ENCODE data around the gene BRPF3.
A peak's percentile ranks its signal among the peaks of the same experiment; 100 is the strongest.

The BRPF3 gene

DNA sequence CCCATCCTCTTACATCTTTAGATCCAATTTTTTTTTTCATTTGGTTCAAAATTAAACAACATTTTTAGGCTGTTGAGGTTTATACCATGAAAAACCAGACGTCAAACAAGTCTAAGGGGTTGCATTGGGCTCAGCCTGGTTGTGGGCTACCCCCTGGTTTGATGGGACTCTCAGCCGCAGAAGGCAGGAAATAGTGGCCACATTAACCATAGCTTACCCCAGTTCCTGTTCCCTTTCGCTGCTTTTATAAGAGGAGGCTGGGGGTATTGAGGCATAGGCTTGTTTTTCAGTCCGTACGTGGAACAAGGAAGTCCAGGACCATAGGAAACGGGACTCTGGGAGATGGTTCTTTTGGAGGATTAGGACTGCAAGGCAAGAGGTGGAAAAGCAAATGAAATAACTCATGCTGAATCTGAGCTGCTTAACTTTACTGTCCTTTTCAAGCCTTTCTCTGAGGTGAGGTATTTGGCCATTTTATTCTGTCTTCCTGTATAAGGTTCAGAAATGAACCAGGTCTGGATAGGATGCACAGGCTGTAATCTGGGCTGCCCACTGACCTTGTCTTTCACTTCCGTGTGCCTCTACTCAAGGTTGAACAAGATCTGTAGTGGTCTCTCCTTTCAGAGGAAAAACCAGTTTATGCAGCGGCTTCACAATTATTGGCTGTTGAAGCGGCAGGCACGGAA is 7.7 kb downstream of the BRPF3 start:
- H3K4me3 ChIP-seq (replicated peaks in 1 of 2; ENCODE audit: low read depth in 2 of 2, low read length in 2 of 2): no peak overlapping the region
- TF ChIP-seq, protein P1, sequence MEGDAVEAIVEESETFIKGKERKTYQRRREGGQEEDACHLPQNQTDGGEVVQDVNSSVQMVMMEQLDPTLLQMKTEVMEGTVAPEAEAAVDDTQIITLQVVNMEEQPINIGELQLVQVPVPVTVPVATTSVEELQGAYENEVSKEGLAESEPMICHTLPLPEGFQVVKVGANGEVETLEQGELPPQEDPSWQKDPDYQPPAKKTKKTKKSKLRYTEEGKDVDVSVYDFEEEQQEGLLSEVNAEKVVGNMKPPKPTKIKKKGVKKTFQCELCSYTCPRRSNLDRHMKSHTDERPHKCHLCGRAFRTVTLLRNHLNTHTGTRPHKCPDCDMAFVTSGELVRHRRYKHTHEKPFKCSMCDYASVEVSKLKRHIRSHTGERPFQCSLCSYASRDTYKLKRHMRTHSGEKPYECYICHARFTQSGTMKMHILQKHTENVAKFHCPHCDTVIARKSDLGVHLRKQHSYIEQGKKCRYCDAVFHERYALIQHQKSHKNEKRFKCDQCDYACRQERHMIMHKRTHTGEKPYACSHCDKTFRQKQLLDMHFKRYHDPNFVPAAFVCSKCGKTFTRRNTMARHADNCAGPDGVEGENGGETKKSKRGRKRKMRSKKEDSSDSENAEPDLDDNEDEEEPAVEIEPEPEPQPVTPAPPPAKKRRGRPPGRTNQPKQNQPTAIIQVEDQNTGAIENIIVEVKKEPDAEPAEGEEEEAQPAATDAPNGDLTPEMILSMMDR (IDR thresholded peaks at IDR 0.05; ENCODE audit: low read depth, low read length): no peak
- no peak for DNase-seq (ENCODE audit: low read depth in 2 of 2)

DNA sequence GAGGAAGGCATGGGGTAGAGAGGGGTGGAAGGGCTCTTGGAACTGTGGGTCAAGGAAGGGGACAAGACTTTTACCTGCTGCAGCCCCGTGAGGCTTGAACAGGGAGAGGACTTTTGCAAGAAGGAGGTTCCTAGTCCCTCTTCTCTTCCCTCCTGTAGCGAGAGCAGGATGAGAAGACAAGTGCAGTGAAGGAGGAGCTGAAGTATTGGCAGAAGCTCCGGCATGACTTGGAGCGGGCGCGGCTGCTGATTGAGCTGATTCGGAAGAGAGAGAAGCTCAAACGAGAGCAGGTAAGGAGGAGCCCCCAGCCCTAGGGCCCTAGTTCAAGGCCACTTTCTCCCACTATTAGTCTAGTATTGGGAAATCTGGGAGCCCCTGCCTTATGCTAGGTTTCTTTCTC is 10.6 kb downstream of the BRPF3 start:
- DNase-seq (ENCODE audit: low read depth in 2 of 2): no peak
- TF ChIP-seq, protein P1 (IDR thresholded peaks at IDR 0.05; ENCODE audit: low read depth, low read length): no peak
- no peak overlapping the region for H3K4me3 ChIP-seq (replicated peaks in 1 of 2; ENCODE audit: low read depth in 2 of 2, low read length in 2 of 2)

DNA sequence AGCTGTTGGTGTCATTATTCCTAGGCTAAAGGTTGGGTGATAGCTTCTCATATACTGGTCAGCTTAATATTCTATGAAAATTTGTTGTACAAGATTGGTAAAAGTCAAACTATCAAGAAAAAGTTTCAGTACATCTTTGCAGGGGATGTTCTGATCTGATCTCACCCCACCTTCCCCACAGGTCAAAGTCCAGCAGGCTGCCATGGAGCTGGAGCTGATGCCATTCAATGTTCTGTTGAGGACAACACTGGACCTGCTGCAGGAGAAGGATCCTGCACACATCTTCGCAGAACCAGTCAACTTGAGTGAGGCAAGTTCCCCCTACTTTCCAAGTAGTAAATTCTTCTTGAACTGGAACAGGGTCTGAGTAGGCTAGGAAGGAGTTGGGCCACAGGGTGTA is 13.1 kb downstream of the BRPF3 start:
- DNase-seq (ENCODE audit: low read depth in 2 of 2): no peak
- TF ChIP-seq, protein P1 (IDR thresholded peaks at IDR 0.05; ENCODE audit: low read depth, low read length): no peak
- no peak overlapping the region for H3K4me3 ChIP-seq (replicated peaks in 1 of 2; ENCODE audit: low read depth in 2 of 2, low read length in 2 of 2)

DNA sequence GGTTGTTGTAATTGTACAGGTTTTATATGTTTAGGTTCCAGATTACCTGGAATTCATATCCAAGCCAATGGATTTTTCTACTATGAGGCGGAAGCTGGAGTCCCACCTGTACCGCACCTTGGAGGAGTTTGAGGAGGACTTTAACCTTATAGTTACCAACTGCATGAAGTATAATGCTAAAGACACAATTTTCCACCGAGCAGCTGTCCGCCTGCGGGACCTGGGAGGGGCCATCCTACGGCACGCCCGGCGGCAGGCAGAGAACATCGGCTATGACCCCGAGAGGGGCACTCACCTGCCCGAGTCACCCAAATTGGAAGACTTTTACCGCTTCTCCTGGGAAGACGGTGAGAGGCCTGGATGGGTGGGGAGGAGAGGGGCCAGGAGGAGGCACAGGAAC is 13.6 kb downstream of the BRPF3 start:
- H3K4me3 ChIP-seq (replicated peaks in 1 of 2; ENCODE audit: low read depth in 2 of 2, low read length in 2 of 2): no peak overlapping the region
- TF ChIP-seq, protein P1 (IDR thresholded peaks at IDR 0.05; ENCODE audit: low read depth, low read length): no peak
- DNase-seq (ENCODE audit: low read depth in 2 of 2): no peak

DNA sequence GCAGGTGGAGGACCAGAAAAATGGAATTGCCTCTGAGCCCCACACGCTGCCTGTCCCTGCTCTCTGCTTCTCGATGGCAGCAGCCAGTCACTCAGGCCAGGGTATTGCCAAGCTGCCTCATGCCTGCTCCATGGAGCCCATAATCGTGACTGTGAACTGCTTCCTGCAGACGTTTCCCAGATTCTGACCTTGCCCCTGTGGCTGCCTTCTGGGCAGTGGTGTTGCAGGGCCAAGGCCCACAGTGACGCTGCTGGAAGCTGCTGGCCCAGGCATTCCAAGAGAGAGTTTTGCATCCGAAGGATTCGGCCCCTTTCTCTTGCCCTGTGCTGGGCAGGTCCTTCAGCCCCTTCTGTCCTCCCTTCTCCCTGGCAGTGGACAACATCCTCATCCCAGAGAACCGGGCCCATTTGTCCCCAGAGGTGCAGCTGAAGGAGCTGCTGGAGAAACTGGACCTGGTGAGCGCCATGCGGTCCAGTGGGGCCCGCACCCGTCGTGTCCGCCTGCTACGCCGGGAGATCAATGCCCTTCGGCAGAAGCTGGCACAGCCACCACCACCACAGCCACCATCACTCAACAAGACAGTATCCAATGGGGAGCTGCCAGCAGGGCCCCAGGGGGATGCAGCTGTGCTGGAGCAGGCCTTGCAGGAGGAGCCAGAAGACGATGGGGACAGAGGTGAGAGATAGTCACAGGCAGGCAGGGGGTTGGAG is 14.5 kb downstream of the BRPF3 start:
- TF ChIP-seq, protein P1 (IDR thresholded peaks at IDR 0.05; ENCODE audit: low read depth, low read length): no peak
- H3K4me3 ChIP-seq (replicated peaks in 1 of 2; ENCODE audit: low read depth in 2 of 2, low read length in 2 of 2): no peak overlapping the region
- DNase-seq (ENCODE audit: low read depth in 2 of 2): no peak

DNA sequence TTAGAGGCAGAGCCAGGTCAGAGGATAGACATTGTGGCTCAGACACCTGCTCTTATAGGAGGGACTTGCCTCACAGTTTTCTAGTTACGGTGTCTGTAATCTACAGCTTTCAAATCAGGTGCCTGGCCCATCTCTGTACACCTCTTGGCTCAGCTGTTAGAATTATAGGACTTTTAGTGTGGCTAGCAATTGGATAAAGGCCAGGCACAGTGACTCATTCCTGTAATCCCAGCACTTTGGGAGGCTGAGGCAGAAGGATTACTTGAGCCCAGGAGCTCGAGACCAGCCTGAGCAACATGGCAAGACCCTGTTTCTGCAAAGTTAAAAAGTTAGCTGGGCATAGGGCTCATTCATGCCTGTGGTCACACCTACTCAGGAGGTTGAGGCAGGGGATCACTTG is 20.0 kb downstream of the BRPF3 start:
- peak; percentile 49 to 50 for DNase-seq (ENCODE audit: low read depth in 2 of 2)
- H3K4me3 ChIP-seq (replicated peaks in 1 of 2; ENCODE audit: low read depth in 2 of 2, low read length in 2 of 2): no peak overlapping the region
- TF ChIP-seq, protein P1 (IDR thresholded peaks at IDR 0.05; ENCODE audit: low read depth, low read length): no peak
